AG04449 (cell line): ENCODE measurements around the gene CACTIN.

Source experiments
- CTCF ChIA-PET: fragments of 350-600 bp; formaldehyde crosslinking; extraction: SDS; loops from one replicate; lab custom pipeline; 2021; ENCODE audit warnings: antibody characterized with exemption; lab: Yijun Ruan, JAX
- POLR2A ChIA-PET: fragments of 400-600, 350-600 bp; formaldehyde crosslinking; extraction: SDS; loops from one replicate; lab custom pipeline; 2020; ENCODE audit warnings: antibody characterized with exemption, inconsistent platforms; lab: Yijun Ruan, JAX
- DNase-seq: peaks from one replicate; pipeline ENCODE4 v3.0.0-alpha.2; 2010; ENCODE audit warnings: low read depth, low spot score
- H3K4me3 ChIP-seq: 2 replicates; pipeline ENCODE4 v1.5.1; 2011; ENCODE audit warnings: low read depth, mild to moderate bottlenecking, control low read depth, low read length
- CTCF ChIP-seq: IDR thresholded peaks from one replicate; pipeline ENCODE4 v1.5.1; 2011; ENCODE audit warnings: mild to moderate bottlenecking, moderate library complexity, low read length, control low read depth, inconsistent platforms; ENCODE audit not compliant: insufficient read depth; ENCODE audit errors: missing control alignments

Gene CACTIN

GRCh38 chr19:3671680-3672574, 45.3 kb upstream of the CACTIN start:
- DNase-seq = no peak
- CTCF ChIA-PET = interaction anchor here (0.6 to 1.3 kb wide), 3 partner anchors 10 to 118 kb away, joined by 3 to 4 read pairs (median 3); no protein-coding TSS in a partner anchor
- POLR2A ChIA-PET = no interaction called here
- TF ChIP-seq CTCF = no peak
- no peak overlapping the region for H3K4me3 ChIP-seq

- H3K4me3 ChIP-seq = no peak overlapping the region
- DNase-seq = no peak
- POLR2A ChIA-PET = no interaction called here
- CTCF ChIA-PET = interaction anchor here (0.7 to 1.3 kb wide), 3 partner anchors 9 to 36 kb away, joined by 3 to 4 read pairs (median 4); no protein-coding TSS in a partner anchor
- TF ChIP-seq CTCF = no peak
Observed at GRCh38 chr19:3670796-3671679, 44.4 kb upstream of the CACTIN start.

- DNase-seq = no peak
- CTCF ChIA-PET = interaction anchor here (0.7 kb wide), 1 partner anchor 32 kb away, joined by 4 read pairs; no protein-coding TSS in a partner anchor
- no peak for TF ChIP-seq CTCF
- POLR2A ChIA-PET = no interaction called here
- H3K4me3 ChIP-seq = no peak overlapping the region
Observed at GRCh38 chr19:3669947-3670795, 43.6 kb upstream of the CACTIN start.

GRCh38 chr19:3669082-3669946, 42.7 kb upstream of the CACTIN start:
- TF ChIP-seq CTCF = no peak
- ChIA-PET POLR2A (no interaction called here), CTCF (interaction anchor here (1.2 to 5.1 kb wide), 2 partner anchors 14 to 23 kb away, joined by 4 to 48 read pairs; no protein-coding TSS in a partner anchor)
- no peak for DNase-seq
- H3K4me3 ChIP-seq = no peak overlapping the region

- ChIA-PET CTCF (interaction anchor here (1.1 to 5.1 kb wide), 5 partner anchors 13 to 60 kb away, joined by 3 to 48 read pairs (median 6); partner anchors contain the start of gene TJP3), POLR2A (no interaction called here)
- no peak overlapping the region for H3K4me3 ChIP-seq
- DNase-seq = no peak
- TF ChIP-seq CTCF = no peak
Observed at GRCh38 chr19:3668331-3669081, 41.9 kb upstream of the CACTIN start.
